ENCODE data around the gene SNX25. TPM values are rescaled to one million over a fixed set of nuclear protein-coding genes. Genes with fewer than 3 reads are reported as not detected.

The SNX25 gene
- total RNA-seq, 1 donor from 2014 or later = 13.9 TPM

DNA sequence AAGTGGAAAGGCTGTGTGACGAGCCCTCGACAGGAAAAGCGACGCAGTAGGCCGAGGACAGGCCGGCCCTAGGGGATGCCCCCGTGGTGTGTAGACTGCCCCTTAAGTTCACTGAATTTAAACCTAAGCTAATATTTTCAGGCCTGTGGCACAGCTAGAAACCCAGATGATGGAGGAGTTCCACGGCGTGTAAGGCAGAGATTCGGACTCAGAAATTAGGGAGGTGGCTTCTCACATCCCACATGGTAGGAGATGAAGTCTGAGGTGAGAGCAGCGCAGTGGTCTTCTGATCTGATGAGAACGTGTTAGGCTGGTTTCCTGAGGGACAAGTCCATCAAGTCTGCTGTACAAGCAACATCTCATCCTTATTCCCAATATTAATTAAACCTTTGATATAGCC is 178.6 kb downstream of the SNX25 start:
- H3K27me3 Mint-ChIP-seq = no peaks in the 10 kb centered on the region

GRCh38 chr4:185390941-185391340 is 181.5 kb downstream of the SNX25 start:
- DNase-seq (ENCODE audit: low spot score, unreplicated experiment) = no peak
- TF ChIP-seq, protein P1, sequence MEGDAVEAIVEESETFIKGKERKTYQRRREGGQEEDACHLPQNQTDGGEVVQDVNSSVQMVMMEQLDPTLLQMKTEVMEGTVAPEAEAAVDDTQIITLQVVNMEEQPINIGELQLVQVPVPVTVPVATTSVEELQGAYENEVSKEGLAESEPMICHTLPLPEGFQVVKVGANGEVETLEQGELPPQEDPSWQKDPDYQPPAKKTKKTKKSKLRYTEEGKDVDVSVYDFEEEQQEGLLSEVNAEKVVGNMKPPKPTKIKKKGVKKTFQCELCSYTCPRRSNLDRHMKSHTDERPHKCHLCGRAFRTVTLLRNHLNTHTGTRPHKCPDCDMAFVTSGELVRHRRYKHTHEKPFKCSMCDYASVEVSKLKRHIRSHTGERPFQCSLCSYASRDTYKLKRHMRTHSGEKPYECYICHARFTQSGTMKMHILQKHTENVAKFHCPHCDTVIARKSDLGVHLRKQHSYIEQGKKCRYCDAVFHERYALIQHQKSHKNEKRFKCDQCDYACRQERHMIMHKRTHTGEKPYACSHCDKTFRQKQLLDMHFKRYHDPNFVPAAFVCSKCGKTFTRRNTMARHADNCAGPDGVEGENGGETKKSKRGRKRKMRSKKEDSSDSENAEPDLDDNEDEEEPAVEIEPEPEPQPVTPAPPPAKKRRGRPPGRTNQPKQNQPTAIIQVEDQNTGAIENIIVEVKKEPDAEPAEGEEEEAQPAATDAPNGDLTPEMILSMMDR (IDR thresholded peaks at IDR 0.05; ENCODE audit: unreplicated experiment) = no peak

More for the DNA sequence above, 178.6 kb downstream of the SNX25 start:
- no peak overlapping the region for H3K4me3 Mint-ChIP-seq (ENCODE audit: low read depth)
- no peaks in the 10 kb centered on the region for H3K9me3 Mint-ChIP-seq (ENCODE audit: low read depth)
- H3K27ac Mint-ChIP-seq = no peak overlapping the region
- DNase-seq (ENCODE audit: low spot score, unreplicated experiment) = no peak
- no peaks in the 10 kb centered on the region for H3K4me1 Mint-ChIP-seq (ENCODE audit: low read depth)
- TF ChIP-seq, protein P1 (IDR thresholded peaks at IDR 0.05; ENCODE audit: unreplicated experiment) = no peak
- no peaks in the 10 kb centered on the region for H3K36me3 Mint-ChIP-seq (ENCODE audit: insufficient read depth)

GRCh38 chr4:185392156-185392555 is 182.8 kb downstream of the SNX25 start:
- H3K4me1 Mint-ChIP-seq (ENCODE audit: low read depth) = peaks cover 5% of the 10 kb centered on the region
- TF ChIP-seq, protein P1 (IDR thresholded peaks at IDR 0.05; ENCODE audit: unreplicated experiment) = no peak
- no peaks in the 10 kb centered on the region for H3K36me3 Mint-ChIP-seq (ENCODE audit: insufficient read depth)
- no peaks in the 10 kb centered on the region for H3K9me3 Mint-ChIP-seq (ENCODE audit: low read depth)
- no peak overlapping the region for H3K27ac Mint-ChIP-seq
- DNase-seq (ENCODE audit: low spot score, unreplicated experiment) = no peak
- H3K4me3 Mint-ChIP-seq (ENCODE audit: low read depth) = no peak overlapping the region
- H3K27me3 Mint-ChIP-seq = peaks cover 14% of the 10 kb centered on the region

More at GRCh38 chr4:185390941-185391340, 181.5 kb downstream of the SNX25 start:
- Mint-ChIP-seq H3K27me3 (peaks cover 14% of the 10 kb centered on the region), H3K4me3 (ENCODE audit: low read depth) (no peak overlapping the region), H3K9me3 (ENCODE audit: low read depth) (no peaks in the 10 kb centered on the region), H3K4me1 (ENCODE audit: low read depth) (peaks cover 2% of the 10 kb centered on the region), H3K27ac (no peak overlapping the region), H3K36me3 (ENCODE audit: insufficient read depth) (no peaks in the 10 kb centered on the region)

DNA sequence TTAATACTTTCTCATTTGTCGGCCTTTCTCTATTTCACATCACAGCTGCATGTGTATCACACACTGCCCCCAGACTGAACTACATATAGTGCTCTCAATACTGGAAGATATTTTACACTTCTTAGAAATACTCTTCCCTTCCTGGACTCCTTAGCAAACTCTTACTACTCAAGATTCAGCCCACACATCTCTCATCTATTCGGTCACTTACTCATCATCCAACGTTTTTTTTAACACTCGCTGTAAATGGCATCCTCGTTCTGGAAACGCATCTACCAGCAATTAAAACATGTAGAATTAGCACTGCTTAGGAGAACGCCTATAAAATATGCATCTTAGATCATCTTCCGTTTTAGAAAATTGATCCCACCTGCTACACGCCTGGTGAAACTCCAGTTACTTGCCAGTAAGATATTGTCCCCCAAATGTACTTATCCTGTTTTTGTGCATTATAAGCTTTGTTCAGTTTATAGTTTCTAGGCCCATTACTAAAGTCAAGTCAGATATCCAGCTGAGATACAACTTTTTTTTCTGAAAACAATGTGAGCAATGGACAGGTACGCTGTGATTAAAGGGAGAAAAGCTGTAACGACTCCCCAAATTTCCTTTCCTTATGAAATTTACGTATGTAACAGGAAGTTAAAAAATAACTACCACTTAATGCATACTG is 185.3 kb downstream of the SNX25 start:
- Mint-ChIP-seq H3K36me3 (ENCODE audit: insufficient read depth) (peaks cover 3% of the 10 kb centered on the region), H3K27me3 (peaks cover 14% of the 10 kb centered on the region), H3K4me3 (ENCODE audit: low read depth) (peak overlapping the region; percentile 1), H3K4me1 (ENCODE audit: low read depth) (peaks cover 10% of the 10 kb centered on the region), H3K9me3 (ENCODE audit: low read depth) (no peaks in the 10 kb centered on the region), H3K27ac (no peak overlapping the region)
- TF ChIP-seq, protein P1 (IDR thresholded peaks at IDR 0.05; ENCODE audit: unreplicated experiment) = no peak
- no peak for DNase-seq (ENCODE audit: low spot score, unreplicated experiment)

DNA sequence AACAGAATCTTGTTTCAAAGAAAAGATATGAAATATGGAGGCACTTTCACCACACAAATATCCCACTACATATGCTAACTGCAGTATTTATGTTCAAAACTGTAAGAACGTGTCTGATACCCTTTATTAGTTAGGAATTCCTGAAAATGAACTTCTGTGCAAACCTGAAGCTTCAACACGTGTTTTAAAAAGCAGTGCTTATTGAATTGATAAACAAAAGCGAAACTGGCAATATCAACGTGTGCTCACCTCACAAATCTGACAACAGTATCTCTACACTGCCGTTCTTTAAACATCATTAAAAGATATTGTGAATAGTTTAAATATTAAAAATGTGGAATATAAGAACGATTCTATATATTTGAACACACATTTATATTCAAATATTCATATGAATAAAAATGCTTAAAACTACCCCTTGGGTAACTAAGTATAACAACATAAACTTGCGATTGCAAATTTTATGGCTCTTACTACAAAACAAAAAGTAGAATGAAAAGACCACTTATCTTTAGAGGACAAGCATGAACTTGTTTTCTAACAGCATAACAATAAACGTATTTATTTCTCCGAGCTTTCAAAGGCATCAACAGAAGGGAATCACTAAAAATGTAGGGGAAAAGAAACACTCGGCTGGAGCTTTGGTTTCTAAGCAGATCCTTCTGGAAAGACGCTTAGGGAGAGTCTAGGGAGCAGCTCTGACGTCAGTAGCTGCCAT is 186.0 kb downstream of the SNX25 start, which contains the start of gene LRP2BP:
Gene LRP2BP (minus strand): TSS at position 687 of the 718 bp plus-strand sequence. CDS start 17,738 bp downstream, outside the sequence.
- peaks cover 8% of the 10 kb centered on the region for H3K36me3 Mint-ChIP-seq (ENCODE audit: insufficient read depth)
- peaks cover 14% of the 10 kb centered on the region for H3K27me3 Mint-ChIP-seq
- DNase-seq (ENCODE audit: low spot score, unreplicated experiment) = no peak
- peaks cover 10% of the 10 kb centered on the region for H3K4me1 Mint-ChIP-seq (ENCODE audit: low read depth)
- TF ChIP-seq, protein P1 (IDR thresholded peaks at IDR 0.05; ENCODE audit: unreplicated experiment) = no peak
- H3K9me3 Mint-ChIP-seq (ENCODE audit: low read depth) = no peaks in the 10 kb centered on the region
- peak within 1 kb of the TSS; percentile 98 for H3K27ac Mint-ChIP-seq
- peak within 1 kb of the TSS; percentile 83 for H3K4me3 Mint-ChIP-seq (ENCODE audit: low read depth)

Measured in progenitor cell of endocrine pancreas (in vitro differentiated cells).